GM21619 (cell line): ENCODE data around the gene PDE1A.
A peak's percentile ranks its signal among the peaks of the same experiment; 100 is the strongest.

ENCODE experiments used
- ATAC-seq: cut with Tn5 transposase; IDR thresholded peaks from one replicate; pipeline ENCODE4 v1.9.1; 2021; ENCODE audit not compliant: unreplicated experiment

Gene PDE1A

GRCh38 chr2:182426918-182427240 lies at the start of gene PDE1A:
PDE1A (minus strand) TSS chr2:182427036.
- ATAC-seq, result no peak

GRCh38 chr2:182473635-182474034 lies 46.8 kb upstream of the PDE1A start:
- ATAC-seq, result no peak

GRCh38 chr2:182463760-182464159 lies 36.9 kb upstream of the PDE1A start:
- ATAC-seq, result no peak

GRCh38 chr2:182456784-182457183 lies 29.9 kb upstream of the PDE1A start:
- ATAC-seq, result no peak

GRCh38 chr2:182452456-182452990 lies 25.7 kb upstream of the PDE1A start:
- no peak for ATAC-seq

GRCh38 chr2:182448371-182448770 lies 21.5 kb upstream of the PDE1A start:
- no peak for ATAC-seq

GRCh38 chr2:182447863-182448262 lies 21.0 kb upstream of the PDE1A start:
- no peak for ATAC-seq

GRCh38 chr2:182447163-182447562 lies 20.3 kb upstream of the PDE1A start:
- no peak for ATAC-seq

GRCh38 chr2:182446087-182446486 lies 19.3 kb upstream of the PDE1A start:
- ATAC-seq, result no peak

- no peak for ATAC-seq
Observed at GRCh38 chr2:182445391-182445965, 18.6 kb upstream of the PDE1A start.

GRCh38 chr2:182444806-182445205 lies 18.0 kb upstream of the PDE1A start:
- no peak for ATAC-seq

- ATAC-seq, result peak; percentile 70
Observed at GRCh38 chr2:182444170-182444569, 17.3 kb upstream of the PDE1A start.

- no peak for ATAC-seq
Observed at GRCh38 chr2:182436252-182436651, 9.4 kb upstream of the PDE1A start.

GRCh38 chr2:182435754-182436153 lies 8.9 kb upstream of the PDE1A start:
- no peak for ATAC-seq

GRCh38 chr2:182432051-182432450 lies 5.2 kb upstream of the PDE1A start:
- ATAC-seq, result no peak

- ATAC-seq, result no peak
Observed at GRCh38 chr2:182428476-182428875, 1.6 kb upstream of the PDE1A start.

- no peak for ATAC-seq
Observed at GRCh38 chr2:182426082-182426917, 536 bp downstream of the PDE1A start.

- ATAC-seq, result no peak
Observed at GRCh38 chr2:182422864-182423263, 4.0 kb downstream of the PDE1A start.

- ATAC-seq, result no peak
Observed at GRCh38 chr2:182420669-182421068, 6.2 kb downstream of the PDE1A start.

GRCh38 chr2:182416861-182417260 lies 10.0 kb downstream of the PDE1A start:
- no peak for ATAC-seq

- no peak for ATAC-seq
Observed at GRCh38 chr2:182416191-182416590, 10.6 kb downstream of the PDE1A start.

GRCh38 chr2:182415771-182416170 lies 11.1 kb downstream of the PDE1A start:
- no peak for ATAC-seq
